Right kidney (tissue), 1 donor: Measurements from ENCODE around the gene ATP13A4.

Experiments used
- DNase-seq: peaks from one replicate; pipeline ENCODE4 v3.0.0-alpha.2; 2016

Gene ATP13A4

DNA sequence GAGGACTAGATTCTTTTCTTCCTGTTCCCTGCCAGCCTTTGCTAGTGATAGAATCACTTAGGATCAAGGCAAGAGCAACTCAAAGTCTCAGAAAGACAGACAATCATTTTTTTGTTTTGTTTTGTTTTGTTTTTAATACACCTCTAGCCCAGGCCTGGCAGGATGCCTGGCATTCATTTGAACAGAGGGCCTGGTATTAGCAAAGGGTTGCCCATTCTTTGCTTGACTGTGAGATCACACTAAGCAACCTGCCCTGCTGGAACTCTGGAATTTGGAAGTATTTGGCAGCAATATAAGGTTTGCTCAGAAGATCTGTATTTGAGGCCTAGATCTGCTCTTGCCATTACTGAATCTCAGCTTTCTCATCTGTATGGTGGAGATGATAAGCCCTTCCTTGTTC, 154.4 kb downstream of the ATP13A4 start:
- DNase-seq, result no peak

DNA sequence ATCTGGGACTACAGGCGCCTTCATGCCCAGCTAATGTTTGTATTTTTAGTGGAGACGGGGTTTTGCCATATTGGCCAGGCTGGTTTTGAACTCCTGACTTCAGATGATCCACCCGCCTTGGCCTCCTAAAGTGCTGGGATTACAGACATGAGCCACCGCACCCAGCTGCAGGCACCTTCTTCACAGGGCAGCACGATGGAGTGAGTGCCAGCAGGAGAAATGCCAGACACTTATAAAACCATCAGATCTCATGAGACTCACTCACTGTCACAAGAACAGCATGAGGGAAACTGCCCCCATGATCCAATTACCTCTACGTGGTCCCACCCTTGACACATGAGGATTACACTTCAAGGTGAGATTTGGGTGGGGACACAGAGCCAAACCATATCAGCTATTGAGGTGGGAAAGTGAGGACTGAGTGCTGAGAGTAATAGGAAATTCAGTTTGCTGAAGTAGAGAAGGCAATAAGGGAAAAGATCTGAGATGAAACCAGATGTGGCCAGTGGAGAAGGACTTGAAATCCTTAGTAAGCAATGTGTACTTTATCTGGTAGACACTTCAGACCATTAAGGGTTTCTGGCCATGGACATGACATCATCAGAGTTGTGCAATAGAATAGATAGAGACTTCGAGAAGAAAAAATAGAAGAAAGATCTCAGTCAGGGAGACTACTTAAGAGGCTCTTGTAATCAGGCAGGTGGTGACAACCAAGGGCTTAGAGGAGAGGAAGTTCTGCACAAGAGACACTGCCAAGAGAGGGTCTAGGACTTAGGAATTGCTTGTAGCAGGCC, 158.0 kb downstream of the ATP13A4 start:
- DNase-seq, result no peak

GRCh38 chr3:193391902-193392301, 162.8 kb downstream of the ATP13A4 start:
- peak; percentile 12 for DNase-seq

- no peak for DNase-seq
Measured at GRCh38 chr3:193389335-193389734, 165.4 kb downstream of the ATP13A4 start.

- DNase-seq, result no peak
Measured at GRCh38 chr3:193388361-193388760, 166.3 kb downstream of the ATP13A4 start.

DNA sequence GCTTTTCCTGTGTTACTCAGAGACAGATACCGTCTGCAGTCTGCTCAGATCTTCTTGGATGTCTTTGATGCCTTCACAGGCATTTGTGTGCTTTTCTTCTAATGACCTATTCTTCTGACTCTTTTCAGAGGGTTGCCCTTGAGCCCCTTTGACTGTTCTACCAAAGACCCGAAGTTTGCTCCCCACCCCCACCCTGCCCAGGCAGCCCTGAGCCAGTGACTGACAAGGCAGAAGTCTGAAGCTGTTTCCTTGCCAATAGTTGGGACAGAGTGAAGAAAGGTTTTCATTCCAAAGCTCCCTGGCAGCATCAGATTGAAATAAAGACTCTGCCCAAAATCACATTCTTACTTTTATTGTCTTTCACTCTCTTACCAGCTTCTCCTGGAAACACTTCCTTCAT, 167.1 kb downstream of the ATP13A4 start:
- DNase-seq, result no peak

DNA sequence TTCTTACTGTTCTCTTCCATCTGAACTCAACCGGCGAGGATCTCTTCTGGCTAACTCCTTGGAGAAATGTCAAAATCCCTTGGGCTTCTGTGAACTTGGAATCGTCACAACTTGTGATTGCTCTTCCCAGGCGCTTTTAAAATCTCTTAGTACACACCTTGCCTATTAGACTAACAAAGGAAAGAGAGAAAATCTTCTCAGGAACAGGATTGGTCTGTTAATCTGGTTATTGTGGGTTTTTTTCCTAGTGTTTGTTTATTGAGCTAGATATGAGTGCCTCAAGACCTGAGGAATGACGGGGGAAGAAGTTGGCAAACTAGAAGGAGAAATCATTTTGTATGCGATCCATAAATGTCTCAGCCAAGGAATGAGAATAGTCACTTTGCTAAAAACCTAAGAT, 176.0 kb downstream of the ATP13A4 start, which contains the start of gene ATP13A5:
TSS of gene ATP13A5 (minus strand) at position 48 of the 400 bp plus-strand sequence. CDS start at position 20, 28 bp downstream.
- DNase-seq, result no peak

DNA sequence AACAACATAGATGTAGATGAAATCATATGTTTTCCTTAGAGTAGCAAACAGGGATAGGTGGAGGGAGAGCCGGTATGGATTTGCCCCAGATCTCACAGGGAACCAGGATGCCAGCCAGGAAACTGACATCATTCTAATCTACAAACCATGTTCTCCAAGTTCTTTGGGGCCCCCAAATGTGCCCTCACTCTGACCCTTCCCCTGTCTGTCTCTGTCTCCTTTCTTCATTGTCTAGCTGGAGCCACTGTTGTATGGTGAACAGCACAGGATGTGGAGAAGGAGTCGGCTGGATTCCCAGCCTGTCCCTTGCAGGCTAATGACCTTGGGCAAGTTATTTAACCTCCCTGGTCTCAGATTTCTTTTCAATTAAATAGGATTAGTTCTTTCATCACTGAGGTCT, 177.1 kb downstream of the ATP13A4 start:
- DNase-seq, result no peak

GRCh38 chr3:193375614-193376013, 179.1 kb downstream of the ATP13A4 start:
- no peak for DNase-seq

DNA sequence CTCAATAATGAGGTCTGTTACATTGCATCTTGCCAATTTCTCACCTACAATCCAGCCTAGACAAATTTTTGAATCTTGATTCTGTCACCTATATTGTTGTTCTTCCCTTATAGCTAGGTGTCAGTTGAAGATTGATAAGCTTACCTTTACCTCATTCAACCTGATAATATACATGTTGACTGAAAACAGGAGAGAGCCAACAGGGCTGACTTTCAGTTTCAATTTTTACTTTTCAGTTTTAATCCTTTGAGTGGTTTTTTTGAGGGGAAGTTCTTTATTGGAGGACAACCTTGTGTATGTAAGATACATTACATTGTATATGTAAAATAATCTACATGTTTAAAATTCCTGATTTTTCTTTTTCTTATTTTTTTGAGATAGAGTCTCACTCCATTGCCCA, 181.9 kb downstream of the ATP13A4 start:
- DNase-seq, result no peak

GRCh38 chr3:193367868-193368267, 186.8 kb downstream of the ATP13A4 start:
- no peak for DNase-seq

DNA sequence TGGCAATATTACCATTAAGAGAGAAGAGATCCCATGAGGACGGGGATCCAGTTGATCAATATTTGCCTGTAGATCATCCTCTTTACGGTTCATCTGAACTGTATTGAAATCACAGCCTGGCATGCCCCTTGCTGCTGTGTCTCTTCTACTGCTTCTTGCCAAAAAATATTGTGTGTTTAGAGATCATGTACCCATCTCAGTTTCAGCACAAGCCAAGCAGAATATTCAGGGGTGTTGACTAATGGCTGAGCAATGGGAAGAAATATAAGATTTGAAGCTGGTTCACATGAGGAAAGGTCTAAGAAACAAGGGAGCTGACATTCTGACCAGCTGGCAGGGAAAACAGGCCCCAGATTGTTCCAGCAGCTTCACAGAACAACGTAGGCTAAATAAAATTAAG, 197.4 kb downstream of the ATP13A4 start:
- DNase-seq, result no peak

GRCh38 chr3:193354423-193354822, 200.3 kb downstream of the ATP13A4 start:
- no peak for DNase-seq
